ENCODE results near the gene SLC29A1.

- TF ChIP-seq CTCF (IDR thresholded peaks at IDR 0.05; ENCODE audit: borderline replicate concordance, extremely low read depth, low read length, poor library complexity, severe bottlenecking) (no peak), EZH2 (IDR thresholded peaks at IDR 0.05; ENCODE audit: borderline replicate concordance, low read depth, low read length, severe bottlenecking) (no peak)
Measured at GRCh38 chr6:44255105-44255808, 31.9 kb downstream of the SLC29A1 start.

Data from DND-41 (cell line).